ENCODE results near the gene NELL1. TPM values are rescaled to one million over a fixed set of nuclear protein-coding genes. Genes with fewer than 3 reads are reported as not detected.
"Not testable (repeated sequence)": the region's sequence is repeated elsewhere in the genome, so short reads cannot be mapped to it uniquely, and the experiment has no call there.

The NELL1 gene
- total RNA-seq, 2 experiments from 2014 or later = not detected

DNA sequence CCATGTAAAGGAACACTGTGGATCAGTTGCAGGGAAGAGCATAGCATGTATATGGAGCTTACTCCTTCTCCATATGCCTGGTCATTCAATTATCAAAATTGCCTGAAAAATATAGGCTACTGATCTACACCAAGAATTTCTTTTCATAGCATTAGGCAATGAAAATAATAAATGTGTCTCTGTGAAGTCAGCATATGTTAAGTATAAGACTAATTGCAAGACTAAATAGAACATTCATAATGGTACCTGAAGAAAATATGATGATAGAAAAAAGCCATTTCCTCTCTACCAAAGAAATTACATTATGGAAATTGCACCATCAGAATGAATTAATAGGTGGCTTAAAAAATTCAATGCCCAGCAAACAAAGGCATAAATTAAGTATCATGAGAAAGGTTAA is 584.7 kb downstream of the NELL1 start:
- peaks cover 11% of the 10 kb centered on the region for H3K9me3 Mint-ChIP-seq (ENCODE audit: low read depth)
- no peak for ATAC-seq
- H3K36me3 Mint-ChIP-seq = no peaks in the 10 kb centered on the region

DNA sequence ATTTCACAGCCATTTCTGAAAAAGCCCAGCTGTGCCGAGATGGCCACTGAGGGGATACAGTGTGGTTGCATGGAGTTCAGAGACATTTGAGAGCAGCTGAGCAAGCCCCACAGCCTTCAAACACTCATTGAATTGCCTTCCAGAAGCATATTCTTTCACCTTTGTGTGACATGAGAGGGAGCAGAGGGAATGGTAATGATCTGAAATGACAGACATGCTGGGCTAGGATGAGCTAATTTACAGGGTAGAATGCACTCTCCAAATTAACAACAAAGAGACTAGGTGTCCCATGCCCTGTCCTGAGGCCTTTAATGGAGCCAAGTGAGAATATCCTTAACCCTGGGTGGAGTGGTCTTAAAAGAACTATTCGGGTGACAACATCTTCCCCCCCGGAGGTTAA is 585.4 kb downstream of the NELL1 start:
- Mint-ChIP-seq H3K27me3 (no peaks in the 10 kb centered on the region), H3K36me3 (no peaks in the 10 kb centered on the region), H3K9me3 (ENCODE audit: low read depth) (peaks cover 11% of the 10 kb centered on the region), H3K4me1 (no peaks in the 10 kb centered on the region), H3K4me3 (no peak overlapping the region), H3K27ac (no peak overlapping the region)
- ATAC-seq (no peak), DNase-seq (no peak)
- CTCF ChIA-PET = no interaction called here

More for the DNA sequence above, 584.7 kb downstream of the NELL1 start:
- H3K4me1 Mint-ChIP-seq = no peaks in the 10 kb centered on the region
- CTCF ChIA-PET = no interaction called here
- H3K27ac Mint-ChIP-seq = no peak overlapping the region
- no peak for DNase-seq
- H3K4me3 Mint-ChIP-seq = no peak overlapping the region
- H3K27me3 Mint-ChIP-seq = no peaks in the 10 kb centered on the region

DNA sequence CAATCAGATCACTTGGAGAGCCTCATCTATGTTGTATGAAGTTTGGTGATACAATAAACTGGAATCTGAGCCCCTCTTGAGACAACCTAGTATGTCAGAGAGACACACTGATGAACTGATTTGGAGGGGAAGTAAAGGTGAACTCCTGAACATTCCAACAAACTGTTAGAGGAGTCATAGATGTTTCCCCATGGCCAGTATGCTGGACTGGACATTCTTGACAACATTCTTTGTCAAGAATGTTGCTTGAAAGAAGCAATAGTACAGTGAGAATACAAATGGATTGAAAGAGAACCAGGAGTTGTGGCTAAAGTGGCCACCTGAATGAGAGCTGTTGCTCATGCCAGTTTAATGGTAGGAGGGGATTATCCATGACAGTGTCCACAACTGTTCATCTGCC is 588.1 kb downstream of the NELL1 start:
- ATAC-seq = no peak
- no peaks in the 10 kb centered on the region for H3K27me3 Mint-ChIP-seq
- H3K9me3 Mint-ChIP-seq (ENCODE audit: low read depth) = peaks cover 12% of the 10 kb centered on the region
- no peaks in the 10 kb centered on the region for H3K4me1 Mint-ChIP-seq
- H3K4me3 Mint-ChIP-seq = no peak overlapping the region
- DNase-seq = no peak
- no peak overlapping the region for H3K27ac Mint-ChIP-seq
- CTCF ChIA-PET = no interaction called here
- no peaks in the 10 kb centered on the region for H3K36me3 Mint-ChIP-seq

DNA sequence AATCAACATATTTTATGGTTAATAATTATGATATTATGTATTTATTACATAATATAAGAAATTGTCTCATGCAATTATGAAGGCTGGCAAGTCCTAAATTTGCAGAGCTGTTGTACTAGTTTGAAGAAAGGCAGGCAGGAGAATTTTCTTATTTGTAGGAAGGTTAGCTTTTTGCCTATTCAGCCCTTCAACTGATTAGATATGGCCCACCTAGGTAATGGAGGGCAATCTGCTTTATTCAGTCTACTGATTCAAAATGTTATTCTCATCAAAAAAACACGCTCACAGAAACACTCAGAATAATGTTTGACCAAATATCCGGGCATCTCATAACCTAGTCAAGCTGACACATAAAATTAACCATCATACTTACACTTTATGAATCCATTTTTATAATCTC is 589.0 kb downstream of the NELL1 start:
- ATAC-seq (no peak), DNase-seq (no peak)
- Mint-ChIP-seq H3K27me3 (no peaks in the 10 kb centered on the region), H3K4me3 (no peak overlapping the region), H3K27ac (no peak overlapping the region), H3K4me1 (no peaks in the 10 kb centered on the region), H3K9me3 (ENCODE audit: low read depth) (peaks cover 12% of the 10 kb centered on the region), H3K36me3 (no peaks in the 10 kb centered on the region)
- CTCF ChIA-PET = no interaction called here

DNA sequence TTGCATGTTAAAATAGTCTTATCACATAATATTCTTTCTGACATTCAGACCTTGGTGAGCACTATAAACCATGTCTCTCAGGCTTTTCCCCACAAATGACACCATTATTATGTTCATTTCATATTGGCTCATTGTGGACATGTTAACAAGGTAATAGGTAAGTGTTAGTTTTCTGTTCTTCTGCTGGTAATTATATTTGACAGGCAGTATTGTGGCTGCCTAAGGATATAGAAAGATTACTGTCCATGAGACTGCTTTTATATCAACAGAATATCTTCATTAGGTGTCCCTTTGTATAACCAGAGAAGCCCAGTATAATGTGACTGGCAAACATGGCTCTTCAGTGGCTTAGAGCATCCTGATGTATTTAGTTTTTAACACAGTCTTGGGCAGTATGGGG is 590.7 kb downstream of the NELL1 start:
- no peak for DNase-seq
- no peak overlapping the region for H3K4me3 Mint-ChIP-seq
- H3K27me3 Mint-ChIP-seq = no peaks in the 10 kb centered on the region
- CTCF ChIA-PET = no interaction called here
- no peaks in the 10 kb centered on the region for H3K36me3 Mint-ChIP-seq
- peaks cover 12% of the 10 kb centered on the region for H3K9me3 Mint-ChIP-seq (ENCODE audit: low read depth)
- no peaks in the 10 kb centered on the region for H3K4me1 Mint-ChIP-seq
- H3K27ac Mint-ChIP-seq = no peak overlapping the region
- no peak for ATAC-seq

DNA sequence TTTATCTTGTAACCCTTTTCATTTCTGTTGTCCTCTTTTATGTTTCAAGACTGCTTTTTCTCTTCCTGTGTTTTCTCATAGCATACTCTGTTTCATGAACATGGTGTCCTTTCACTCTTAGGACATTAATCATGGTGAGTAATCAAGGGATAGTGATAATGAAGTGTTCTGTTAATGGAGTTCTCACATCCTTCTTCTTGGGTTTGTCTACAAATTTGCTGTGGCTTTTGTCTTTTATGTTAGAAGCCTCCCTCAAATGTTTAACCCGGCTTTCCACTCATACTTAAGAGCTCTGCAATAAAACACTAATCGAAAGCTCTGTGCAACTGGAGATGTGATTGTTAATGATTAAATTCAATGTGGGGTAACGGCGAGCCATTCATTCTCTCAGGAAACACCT is 593.6 kb downstream of the NELL1 start:
- no peak for ATAC-seq
- H3K27ac Mint-ChIP-seq = no peak overlapping the region
- no peaks in the 10 kb centered on the region for H3K27me3 Mint-ChIP-seq
- peaks cover 2% of the 10 kb centered on the region for H3K9me3 Mint-ChIP-seq (ENCODE audit: low read depth)
- DNase-seq = no peak
- H3K36me3 Mint-ChIP-seq = no peaks in the 10 kb centered on the region
- no peaks in the 10 kb centered on the region for H3K4me1 Mint-ChIP-seq
- H3K4me3 Mint-ChIP-seq = no peak overlapping the region
- CTCF ChIA-PET = no interaction called here

DNA sequence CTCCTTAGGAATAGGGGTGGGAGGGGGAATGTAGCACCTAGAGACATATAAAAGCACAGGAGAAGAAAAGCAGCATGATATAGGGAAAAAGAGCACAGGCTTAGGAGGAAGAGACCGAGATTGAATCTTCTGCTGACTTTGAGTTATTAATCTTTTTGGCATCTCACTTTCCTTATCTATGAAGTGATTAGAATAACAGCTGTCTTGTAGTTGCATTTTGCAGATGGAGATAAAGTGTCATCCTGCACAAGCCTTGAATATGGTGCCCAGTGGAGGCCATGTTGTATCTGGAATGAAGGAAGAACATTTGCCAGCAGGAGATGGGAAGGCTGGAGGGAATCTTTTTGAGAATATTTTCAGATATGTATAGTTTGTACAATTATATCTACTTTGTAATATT is 594.7 kb downstream of the NELL1 start:
- Mint-ChIP-seq H3K9me3 (ENCODE audit: low read depth) (peaks cover 4% of the 10 kb centered on the region), H3K4me3 (no peak overlapping the region), H3K36me3 (no peaks in the 10 kb centered on the region), H3K27me3 (no peaks in the 10 kb centered on the region), H3K27ac (no peak overlapping the region), H3K4me1 (no peaks in the 10 kb centered on the region)
- no peak for DNase-seq
- no peak for ATAC-seq
- CTCF ChIA-PET = no interaction called here

DNA sequence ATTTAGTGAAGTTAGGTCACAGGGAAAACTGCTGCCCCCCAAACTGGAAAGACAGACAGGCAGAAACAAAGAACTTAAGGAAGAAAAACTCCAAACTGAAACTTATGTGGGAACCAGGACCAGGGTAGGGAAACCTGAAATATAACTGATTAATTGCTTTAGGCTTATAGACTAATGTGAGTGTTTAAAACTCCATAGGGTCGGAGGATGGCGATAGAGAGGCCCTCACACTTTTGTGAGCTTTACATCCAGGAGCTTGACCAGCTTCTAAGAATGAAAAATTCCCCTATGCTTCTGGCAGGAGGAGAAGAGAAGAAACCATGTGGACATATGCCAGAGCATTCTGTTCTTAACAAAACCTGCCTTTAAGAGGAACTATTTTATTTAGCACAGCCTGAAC is 598.6 kb downstream of the NELL1 start:
- no peak for ATAC-seq
- H3K27me3 Mint-ChIP-seq = no peaks in the 10 kb centered on the region

DNA sequence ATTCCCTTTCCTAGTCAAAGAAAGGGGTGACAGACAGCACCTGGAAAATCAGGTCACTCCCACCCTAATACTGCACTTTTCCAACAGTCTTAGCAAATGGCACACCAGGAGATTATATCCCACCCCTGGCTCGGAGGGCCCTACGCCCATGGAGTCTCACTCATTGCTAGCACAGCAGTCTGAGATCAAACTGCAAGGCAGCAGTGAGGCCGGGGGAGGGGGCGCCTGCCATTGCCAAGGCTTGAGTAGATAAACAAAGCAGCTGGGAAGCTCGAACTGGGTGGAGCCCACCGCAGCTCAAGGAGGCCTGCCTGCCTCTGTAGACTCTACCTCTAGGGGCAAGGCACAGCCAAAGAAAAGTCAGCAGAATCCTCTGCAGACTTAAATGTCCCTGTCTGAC is 602.8 kb downstream of the NELL1 start:
- H3K4me1 Mint-ChIP-seq; DNase-seq; H3K9me3 Mint-ChIP-seq (ENCODE audit: low read depth); H3K27ac Mint-ChIP-seq; H3K4me3 Mint-ChIP-seq; H3K36me3 Mint-ChIP-seq; H3K27me3 Mint-ChIP-seq; CTCF ChIA-PET; ATAC-seq: not testable (repeated sequence)

More for the DNA sequence above, 598.6 kb downstream of the NELL1 start:
- no peak overlapping the region for H3K4me3 Mint-ChIP-seq
- H3K4me1 Mint-ChIP-seq = no peaks in the 10 kb centered on the region
- no peak for DNase-seq
- H3K36me3 Mint-ChIP-seq = no peaks in the 10 kb centered on the region
- CTCF ChIA-PET = no interaction called here
- no peak overlapping the region for H3K27ac Mint-ChIP-seq
- H3K9me3 Mint-ChIP-seq (ENCODE audit: low read depth) = peaks cover 5% of the 10 kb centered on the region

DNA sequence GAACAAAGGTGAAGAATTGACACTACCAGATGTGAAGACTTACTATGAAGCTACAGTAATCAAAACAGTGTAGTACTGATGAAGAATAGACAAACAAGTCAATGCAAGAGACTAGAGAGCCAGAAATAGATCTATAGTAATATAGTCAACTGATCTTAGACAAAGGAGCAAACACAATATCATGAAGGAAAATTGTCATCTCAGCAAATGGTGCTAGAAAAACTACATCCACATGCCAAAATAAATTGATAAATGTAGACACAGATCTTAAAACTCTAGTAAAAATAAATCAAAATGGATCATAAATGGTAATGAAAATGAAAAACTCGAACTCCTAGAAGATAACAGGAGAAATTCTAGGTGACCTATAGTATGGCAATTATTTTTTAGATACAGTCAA is 609.5 kb downstream of the NELL1 start:
- Mint-ChIP-seq H3K36me3 (no peaks in the 10 kb centered on the region), H3K4me3 (no peak overlapping the region), H3K27me3 (no peaks in the 10 kb centered on the region), H3K9me3 (ENCODE audit: low read depth) (peaks cover 11% of the 10 kb centered on the region), H3K27ac (no peak overlapping the region), H3K4me1 (no peaks in the 10 kb centered on the region)
- DNase-seq = no peak
- no peak for ATAC-seq
- CTCF ChIA-PET = no interaction called here

DNA sequence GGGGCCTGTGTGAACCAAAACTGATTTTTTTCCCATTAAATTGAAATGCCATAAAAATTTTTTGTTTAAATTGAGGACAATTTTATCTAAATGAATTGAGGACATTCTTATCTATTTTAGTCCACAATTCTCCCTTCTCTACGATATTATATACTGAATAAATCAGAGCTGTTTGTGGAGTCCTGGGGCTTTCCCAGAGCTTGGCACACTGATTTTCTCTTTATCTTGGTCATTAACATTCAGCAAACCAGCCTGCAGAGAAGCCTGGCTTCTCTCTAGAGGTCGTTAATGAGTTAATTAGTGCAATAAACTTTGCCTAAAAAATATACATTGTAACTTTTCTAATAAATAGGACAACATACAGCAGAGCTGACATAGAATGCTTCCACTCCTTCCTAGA is 615.7 kb downstream of the NELL1 start:
- CTCF ChIA-PET = no interaction called here
- no peak for DNase-seq
- Mint-ChIP-seq H3K27me3 (no peaks in the 10 kb centered on the region), H3K4me1 (no peaks in the 10 kb centered on the region), H3K4me3 (no peak overlapping the region), H3K27ac (no peak overlapping the region), H3K36me3 (no peaks in the 10 kb centered on the region), H3K9me3 (ENCODE audit: low read depth) (peaks cover 15% of the 10 kb centered on the region)
- no peak for ATAC-seq

DNA sequence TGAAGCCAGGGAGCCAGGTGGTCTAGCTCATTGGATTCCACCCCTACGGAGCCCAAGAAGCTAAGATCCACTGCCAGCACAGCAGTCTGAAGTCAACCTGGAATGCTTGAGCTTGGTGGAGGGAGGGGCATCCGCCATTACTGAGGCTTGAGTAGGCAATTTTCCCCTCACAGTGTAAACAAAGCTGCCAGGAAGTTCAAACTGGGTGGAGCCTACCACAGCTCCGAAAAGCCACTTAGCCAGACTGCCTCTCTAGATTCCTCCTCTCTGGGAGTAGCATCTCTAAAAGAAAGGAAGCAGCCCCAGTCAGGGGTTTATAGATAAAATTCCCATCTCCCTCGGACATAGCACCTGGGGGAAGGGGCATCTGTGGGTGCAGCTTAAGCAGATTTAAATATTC is 620.3 kb downstream of the NELL1 start:
- no peak for DNase-seq
- no peaks in the 10 kb centered on the region for H3K27me3 Mint-ChIP-seq
- ATAC-seq = no peak
- CTCF ChIA-PET = no interaction called here
- no peaks in the 10 kb centered on the region for H3K4me1 Mint-ChIP-seq
- H3K36me3 Mint-ChIP-seq = no peaks in the 10 kb centered on the region
- H3K4me3 Mint-ChIP-seq = no peak overlapping the region
- no peak overlapping the region for H3K27ac Mint-ChIP-seq
- H3K9me3 Mint-ChIP-seq (ENCODE audit: low read depth) = peaks cover 11% of the 10 kb centered on the region

DNA sequence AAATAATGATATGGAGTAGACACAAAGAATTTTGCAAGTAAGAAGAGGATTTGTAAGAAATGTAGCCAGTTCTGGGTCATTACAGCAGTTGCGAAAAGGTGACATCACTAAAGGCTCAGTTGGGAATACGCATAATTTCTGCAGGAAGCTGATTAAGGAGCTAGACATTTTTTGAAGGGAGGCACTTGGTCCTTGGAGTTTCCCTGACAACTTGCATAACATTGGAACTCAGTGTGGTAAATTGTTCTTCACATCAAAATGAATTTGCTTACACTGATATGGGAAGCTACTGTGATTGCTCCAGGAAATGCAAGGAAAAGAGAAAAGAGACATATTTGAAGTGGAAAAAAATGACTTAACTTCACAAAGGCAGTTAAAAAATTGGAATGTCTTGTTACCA is 626.1 kb downstream of the NELL1 start:
- ATAC-seq (no peak), DNase-seq (no peak)
- Mint-ChIP-seq H3K4me3 (no peak overlapping the region), H3K9me3 (ENCODE audit: low read depth) (peaks cover 5% of the 10 kb centered on the region), H3K27ac (no peak overlapping the region), H3K36me3 (no peaks in the 10 kb centered on the region), H3K4me1 (no peaks in the 10 kb centered on the region), H3K27me3 (no peaks in the 10 kb centered on the region)
- CTCF ChIA-PET = no interaction called here

DNA sequence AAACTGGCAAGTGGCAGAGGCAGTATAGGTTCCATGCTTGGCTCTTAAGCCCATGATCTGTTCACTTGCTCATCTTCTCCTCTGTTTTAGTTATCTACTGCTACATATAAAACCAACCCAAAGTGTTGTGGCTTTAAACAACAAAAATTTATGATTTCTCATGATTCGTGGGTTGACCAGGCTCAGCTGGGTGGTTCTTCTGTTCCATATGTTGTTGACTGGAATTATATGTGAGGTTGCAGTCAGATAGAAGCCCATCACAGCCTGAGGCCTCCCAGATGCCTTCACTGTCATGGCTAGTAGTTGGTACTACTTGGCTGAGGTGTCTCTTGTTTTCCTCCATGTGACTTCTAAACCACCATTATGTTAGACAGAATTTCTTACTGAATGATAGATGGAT is 632.6 kb downstream of the NELL1 start:
- CTCF ChIA-PET = no interaction called here
- H3K9me3 Mint-ChIP-seq (ENCODE audit: low read depth) = peaks cover 3% of the 10 kb centered on the region

DNA sequence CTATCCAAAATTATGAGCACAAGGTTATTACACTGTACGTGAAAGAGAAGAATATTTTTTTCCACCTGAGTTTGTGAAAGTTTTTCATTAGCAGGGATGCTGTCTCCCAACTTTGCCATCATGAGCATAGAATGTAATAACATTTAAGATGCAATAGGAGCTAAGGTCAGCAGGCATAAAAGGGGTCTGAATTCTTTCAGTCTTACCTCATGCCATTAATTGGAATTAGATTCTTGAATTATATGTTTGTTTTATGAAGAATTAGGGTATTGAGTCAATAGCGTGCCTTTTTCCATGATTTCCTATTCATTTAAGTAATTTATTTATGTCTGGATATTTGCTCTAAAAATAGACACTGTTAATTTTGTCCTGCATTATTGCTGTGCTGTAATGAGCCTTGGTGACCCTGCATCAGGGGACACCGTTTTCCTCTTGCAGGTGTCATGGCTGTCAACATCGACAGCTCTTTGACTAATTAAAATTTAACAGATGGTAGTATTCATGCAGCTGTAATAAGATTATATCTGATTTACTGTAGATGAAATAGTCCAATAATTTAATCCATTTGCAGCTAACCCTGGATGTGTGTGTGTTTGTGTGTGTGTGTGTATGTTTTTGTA is 637.5 kb downstream of the NELL1 start:
- H3K36me3 Mint-ChIP-seq = no peaks in the 10 kb centered on the region
- no peaks in the 10 kb centered on the region for H3K4me1 Mint-ChIP-seq
- no peak overlapping the region for H3K27ac Mint-ChIP-seq
- DNase-seq (no peak), ATAC-seq (no peak)
- H3K4me3 Mint-ChIP-seq = no peak overlapping the region
- CTCF ChIA-PET = no interaction called here
- no peaks in the 10 kb centered on the region for H3K9me3 Mint-ChIP-seq (ENCODE audit: low read depth)
- no peaks in the 10 kb centered on the region for H3K27me3 Mint-ChIP-seq

More for the DNA sequence above, 632.6 kb downstream of the NELL1 start:
- Mint-ChIP-seq H3K4me1 (no peaks in the 10 kb centered on the region), H3K36me3 (no peaks in the 10 kb centered on the region), H3K27ac (no peak overlapping the region), H3K27me3 (no peaks in the 10 kb centered on the region), H3K4me3 (no peak overlapping the region)
- ATAC-seq (no peak), DNase-seq (no peak)
